DMS 273 treated with DMSO at 0.1 percent for 48 hours (cell line): ENCODE results near the gene ZNF135.

ENCODE experiments used
- DNase-seq: peaks from one replicate; lab custom pipeline; 2025; lab: John Stamatoyannopoulos, UW

The ZNF135 gene

DNA sequence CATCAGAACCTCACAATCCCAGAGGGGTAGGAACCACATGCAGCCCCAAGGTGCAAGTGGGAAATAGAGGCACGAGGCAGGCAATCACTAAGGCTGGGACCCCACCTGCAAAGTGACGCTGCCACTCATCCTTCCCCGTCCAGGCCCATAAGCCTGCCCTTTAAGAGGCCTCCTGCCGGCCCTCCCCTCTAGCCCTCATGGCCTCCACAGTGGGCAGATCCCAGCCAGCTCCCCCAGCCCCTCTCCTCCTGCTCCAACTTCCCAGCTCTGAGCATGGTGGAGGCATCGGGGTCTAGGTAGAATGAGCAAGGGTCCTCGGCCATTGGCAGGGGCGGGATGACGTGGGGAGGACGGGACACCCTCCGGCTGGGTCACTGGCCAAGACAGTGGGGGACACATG lies 36.2 kb downstream of the ZNF135 start:
- no peak for DNase-seq

DNA sequence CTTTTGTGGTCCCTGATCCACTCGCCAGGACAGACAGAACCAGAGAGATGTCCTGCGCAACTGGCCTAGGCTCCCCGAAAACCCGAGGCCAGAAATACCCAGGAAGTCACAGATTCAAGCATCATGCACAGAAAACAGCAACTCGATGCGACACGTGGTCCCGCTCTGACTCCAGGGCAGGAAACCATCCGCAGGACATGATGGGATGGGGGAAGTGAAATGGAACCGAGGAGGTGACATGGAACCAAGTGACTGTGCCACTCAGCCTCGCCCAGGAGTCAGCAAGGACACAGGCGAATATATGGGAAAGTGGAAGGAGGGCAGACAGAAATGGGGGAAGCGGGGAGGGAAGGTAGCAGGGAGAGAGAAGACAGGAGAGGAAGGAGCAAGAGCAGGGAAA lies 37.8 kb downstream of the ZNF135 start:
- no peak for DNase-seq

DNA sequence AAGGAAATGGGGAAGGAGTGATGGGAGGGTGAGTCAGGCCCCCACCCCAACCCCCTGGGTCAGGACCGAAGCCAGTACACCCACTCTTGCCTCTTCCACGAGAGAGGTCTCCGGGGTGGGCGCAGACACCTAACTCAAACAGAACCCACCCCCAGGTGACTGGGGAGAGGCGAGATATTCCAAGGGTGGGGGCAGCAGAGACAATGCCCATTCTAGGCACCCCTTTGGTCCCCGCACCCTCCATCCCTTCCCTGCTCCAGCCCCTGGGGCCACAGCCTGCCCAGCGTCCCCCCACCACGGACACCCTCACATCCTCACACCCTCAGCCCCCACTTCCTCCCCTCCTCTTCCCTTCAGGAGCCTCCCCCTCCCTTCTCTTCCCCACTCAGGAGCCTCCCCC lies 38.3 kb downstream of the ZNF135 start:
- DNase-seq: no peak

DNA sequence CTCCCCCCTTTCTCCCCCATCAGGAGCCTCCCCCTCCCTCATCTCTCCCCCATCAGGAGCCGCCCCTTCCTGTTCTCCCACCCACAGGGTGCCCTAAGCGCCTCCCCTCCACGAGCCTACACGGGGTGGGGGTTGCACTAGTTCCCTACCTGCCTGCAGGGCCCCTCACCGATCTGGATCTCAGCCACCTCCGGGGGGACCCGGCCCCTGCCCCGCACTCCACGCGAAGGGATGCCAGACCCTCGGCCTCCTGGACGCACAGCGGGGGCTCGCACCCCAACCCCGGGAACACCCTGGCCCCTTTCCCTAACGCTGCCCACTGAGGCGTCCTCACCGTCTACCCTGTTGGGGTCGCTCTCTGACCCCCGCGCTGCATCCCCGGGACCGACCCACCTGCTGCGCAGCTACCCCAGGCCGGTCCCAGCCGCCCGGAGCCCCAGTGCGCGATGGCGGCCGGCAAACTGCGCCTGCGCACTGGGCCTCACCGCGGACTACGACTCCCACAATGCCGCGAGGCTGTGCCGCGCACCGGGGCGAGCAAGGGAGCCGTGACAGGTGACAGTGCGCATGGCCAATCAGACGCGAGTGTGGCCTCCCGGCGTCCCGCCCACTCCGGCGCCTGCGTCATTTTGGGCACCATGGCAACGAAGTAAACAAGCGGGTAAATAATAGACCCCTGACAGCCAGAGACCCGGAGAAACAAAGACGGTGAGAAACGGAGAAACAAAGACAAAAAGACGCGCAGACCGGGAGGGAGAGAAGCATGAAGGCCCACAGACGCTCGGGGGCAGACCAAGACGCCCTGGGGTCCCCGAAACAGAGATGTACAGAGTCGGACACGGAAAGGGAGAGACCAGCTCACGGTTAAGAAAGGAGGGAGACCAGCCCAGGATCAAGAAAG lies 38.9 kb downstream of the ZNF135 start, which contains the start of gene ZSCAN18:
Gene ZSCAN18 (minus strand): TSS at position 451 of the 901 bp plus-strand sequence. CDS start 7,964 bp downstream, outside the sequence.
- DNase-seq: peak; percentile 91

GRCh38 chr19:58098682-58098998 lies 39.6 kb downstream of the ZNF135 start:
- DNase-seq: no peak

- DNase-seq: no peak
Observed at GRCh38 chr19:58107778-58108545, 48.9 kb downstream of the ZNF135 start.

DNA sequence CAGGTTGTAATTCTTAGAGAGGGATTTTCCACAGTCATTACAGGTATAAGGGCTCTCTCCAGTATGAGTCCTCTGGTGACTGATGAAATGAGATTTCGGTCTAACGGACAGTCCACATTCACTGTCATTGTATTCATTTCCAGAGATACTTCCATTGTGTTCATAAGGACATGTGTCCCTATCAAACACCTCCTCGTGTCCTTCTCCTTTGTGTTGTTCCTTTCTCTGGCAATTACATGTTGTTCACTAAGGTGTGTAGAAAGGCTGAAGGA lies 49.4 kb downstream of the ZNF135 start:
- DNase-seq: no peak

- no peak for DNase-seq
Observed at GRCh38 chr19:58117841-58118575, 58.9 kb downstream of the ZNF135 start.

DNA sequence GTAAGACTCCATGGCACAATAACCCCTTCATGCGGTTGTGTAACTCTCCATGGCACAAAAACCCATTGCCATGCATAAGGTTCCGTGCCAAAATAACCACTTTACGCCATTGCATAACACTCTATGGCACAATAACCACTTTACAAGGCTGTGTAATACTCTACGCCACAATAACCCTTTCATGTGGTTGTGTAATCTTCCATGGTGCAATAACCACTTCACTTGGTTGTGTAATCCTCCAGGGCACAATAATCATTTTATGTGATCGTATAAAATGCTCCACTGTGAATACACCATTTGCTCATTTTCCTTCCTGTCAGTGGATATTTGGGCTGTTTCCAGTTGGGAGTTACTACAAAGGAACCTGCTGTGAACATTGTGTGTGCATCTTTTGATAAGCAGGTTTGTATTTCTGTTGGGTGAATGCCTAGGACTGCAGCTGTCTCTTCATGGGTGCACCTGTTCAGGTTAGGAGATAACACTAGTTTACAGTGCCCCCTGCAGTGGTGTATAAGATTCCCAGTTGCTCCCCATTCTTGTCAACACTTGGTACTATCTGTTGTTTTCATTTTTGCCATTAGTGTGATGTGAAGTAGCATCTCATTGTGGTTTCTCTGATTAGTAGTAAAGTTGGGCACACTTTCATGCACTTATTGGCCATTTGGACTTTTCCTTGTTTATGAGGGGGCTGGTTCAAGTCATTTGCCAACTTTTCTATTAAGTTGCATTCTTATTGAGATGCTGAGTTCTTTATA lies 60.1 kb downstream of the ZNF135 start:
- no peak for DNase-seq
